Calu3 (cell line): ENCODE results near the gene ADGRV1. TPM values are rescaled to one million over a fixed set of nuclear protein-coding genes. Genes with fewer than 3 reads are reported as not detected.

Experiments used
- BruUV-seq: library from RNA; stranded (reverse); fragments of 400-500 nt; replicated peaks from 2 replicates; lab custom pipeline; 2021; lab: Mats Ljungman, UMichigan
- CTCF ChIA-PET: fragments of 300-600 bp; sonication (Branson Sonifier 250); formaldehyde crosslinking; loops from one replicate; lab custom pipeline; 2022; ENCODE audit warnings: antibody characterized with exemption; lab: Charles Lee
- DNase-seq: peaks from one replicate; pipeline ENCODE4 v3.0.0; 2022
- H3K27ac Mint-ChIP-seq: one replicate; pipeline ENCODE4 v1.8.0; 2022; ENCODE audit warnings: mixed read lengths; ENCODE audit not compliant: unreplicated experiment
- H3K27me3 Mint-ChIP-seq: one replicate; pipeline ENCODE4 v1.8.0; 2022; ENCODE audit warnings: mixed read lengths; ENCODE audit not compliant: unreplicated experiment
- H3K36me3 Mint-ChIP-seq: one replicate; pipeline ENCODE4 v1.8.0; 2022; ENCODE audit warnings: mild to moderate bottlenecking, moderate library complexity, mixed read lengths; ENCODE audit not compliant: insufficient read depth, unreplicated experiment
- H3K4me1 Mint-ChIP-seq: one replicate; pipeline ENCODE4 v1.8.0; 2022; ENCODE audit warnings: mild to moderate bottlenecking, low read depth, mixed read lengths; ENCODE audit not compliant: unreplicated experiment
- H3K4me3 Mint-ChIP-seq: one replicate; pipeline ENCODE4 v1.8.0; 2022; ENCODE audit warnings: mild to moderate bottlenecking, low read depth, moderate library complexity, mixed read lengths; ENCODE audit not compliant: unreplicated experiment
- H3K9me3 Mint-ChIP-seq: one replicate; pipeline ENCODE4 v1.8.0; 2022; ENCODE audit warnings: low read depth, mixed read lengths; ENCODE audit not compliant: unreplicated experiment
- intact Hi-C: fragments of 100-400 bp; cut with micrococcal nuclease; formaldehyde crosslinking; loops from one replicate; pipeline ENCODE4 v1.10.0; 2022; ENCODE audit not compliant: unreplicated experiment
- total RNA-seq: library from RNA; stranded (reverse); gene quantifications from 2 replicates; pipeline ENCODE4 v1.2.3, GENCODE V29; 2022
- TF ChIP-seq, protein P1 (sequence below): fragments of 200-600 bp; IDR thresholded peaks from one replicate; pipeline ENCODE4 v1.8.0; 2022; ENCODE audit warnings: antibody characterized with exemption; ENCODE audit not compliant: unreplicated experiment

The ADGRV1 gene
- total RNA-seq, 1 experiment from 2014 or later, result 1.8 TPM

DNA sequence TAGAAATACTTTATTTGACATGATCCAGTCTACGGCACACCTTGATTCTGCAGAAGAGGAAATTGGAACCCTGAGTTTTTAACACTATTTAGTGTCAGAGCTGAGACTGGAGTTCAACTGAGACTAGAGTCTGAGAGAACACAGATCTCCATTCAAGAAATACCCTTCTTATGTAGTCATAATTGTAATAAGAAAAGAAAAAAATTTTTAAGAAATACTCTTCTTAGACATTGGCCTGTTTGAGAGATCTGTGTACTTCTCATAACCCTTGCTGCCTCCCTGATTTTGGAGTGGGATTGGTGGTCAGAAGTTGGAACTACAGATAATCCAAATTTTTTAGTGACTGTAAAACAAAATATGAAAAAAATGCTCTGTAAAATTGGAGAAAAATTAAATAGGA is 571.2 kb downstream of the ADGRV1 start:
- H3K36me3 Mint-ChIP-seq, result no peaks in the 10 kb centered on the region
- H3K27ac Mint-ChIP-seq, result no peak overlapping the region
- DNase-seq, result no peak
- BruUV-seq, result no TSS peak
- TF ChIP-seq, protein P1, sequence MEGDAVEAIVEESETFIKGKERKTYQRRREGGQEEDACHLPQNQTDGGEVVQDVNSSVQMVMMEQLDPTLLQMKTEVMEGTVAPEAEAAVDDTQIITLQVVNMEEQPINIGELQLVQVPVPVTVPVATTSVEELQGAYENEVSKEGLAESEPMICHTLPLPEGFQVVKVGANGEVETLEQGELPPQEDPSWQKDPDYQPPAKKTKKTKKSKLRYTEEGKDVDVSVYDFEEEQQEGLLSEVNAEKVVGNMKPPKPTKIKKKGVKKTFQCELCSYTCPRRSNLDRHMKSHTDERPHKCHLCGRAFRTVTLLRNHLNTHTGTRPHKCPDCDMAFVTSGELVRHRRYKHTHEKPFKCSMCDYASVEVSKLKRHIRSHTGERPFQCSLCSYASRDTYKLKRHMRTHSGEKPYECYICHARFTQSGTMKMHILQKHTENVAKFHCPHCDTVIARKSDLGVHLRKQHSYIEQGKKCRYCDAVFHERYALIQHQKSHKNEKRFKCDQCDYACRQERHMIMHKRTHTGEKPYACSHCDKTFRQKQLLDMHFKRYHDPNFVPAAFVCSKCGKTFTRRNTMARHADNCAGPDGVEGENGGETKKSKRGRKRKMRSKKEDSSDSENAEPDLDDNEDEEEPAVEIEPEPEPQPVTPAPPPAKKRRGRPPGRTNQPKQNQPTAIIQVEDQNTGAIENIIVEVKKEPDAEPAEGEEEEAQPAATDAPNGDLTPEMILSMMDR, result no peak
- H3K4me3 Mint-ChIP-seq, result no peak overlapping the region
- H3K27me3 Mint-ChIP-seq, result no peaks in the 10 kb centered on the region
- H3K9me3 Mint-ChIP-seq, result peaks cover 4% of the 10 kb centered on the region
- intact Hi-C loops, result loop anchor here (2.0 kb wide), 1 partner anchor 33 kb away; no protein-coding TSS in a partner anchor
- peaks cover 68% of the 10 kb centered on the region for H3K4me1 Mint-ChIP-seq
- CTCF ChIA-PET, result no interaction called here

DNA sequence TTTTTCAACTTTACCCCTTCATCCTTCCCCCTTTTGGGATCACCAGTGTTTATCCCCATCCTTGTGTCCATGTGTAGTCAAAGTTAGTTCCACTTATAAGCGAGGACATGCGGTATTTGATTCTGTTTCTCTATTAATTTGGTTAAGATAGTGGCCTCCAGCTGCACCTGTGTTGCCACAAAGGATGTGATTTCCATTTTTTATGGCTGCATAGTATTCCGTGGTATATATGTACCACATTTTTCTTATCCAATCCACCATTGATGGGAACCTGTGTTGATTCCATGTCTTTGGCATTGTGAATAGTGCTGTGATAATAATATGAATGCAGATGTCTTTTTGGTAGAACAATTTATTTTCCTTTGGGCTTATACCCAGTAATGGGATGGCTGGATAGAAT is 572.2 kb downstream of the ADGRV1 start:
- H3K4me1 Mint-ChIP-seq, result peaks cover 70% of the 10 kb centered on the region
- no peak for DNase-seq
- H3K36me3 Mint-ChIP-seq, result no peaks in the 10 kb centered on the region
- peaks cover 4% of the 10 kb centered on the region for H3K9me3 Mint-ChIP-seq
- intact Hi-C loops, result no loop called here
- CTCF ChIA-PET, result no interaction called here
- no TSS peak for BruUV-seq
- no peaks in the 10 kb centered on the region for H3K27me3 Mint-ChIP-seq
- no peak overlapping the region for H3K27ac Mint-ChIP-seq
- TF ChIP-seq, protein P1, result no peak
- no peak overlapping the region for H3K4me3 Mint-ChIP-seq

GRCh38 chr5:91132550-91132949 is 574.0 kb downstream of the ADGRV1 start:
- H3K4me3 Mint-ChIP-seq, result peak overlapping the region; percentile 8
- TF ChIP-seq, protein P1, result no peak
- intact Hi-C loops, result no loop called here
- peaks cover 66% of the 10 kb centered on the region for H3K4me1 Mint-ChIP-seq
- H3K27ac Mint-ChIP-seq, result peak overlapping the region; percentile 77
- no peaks in the 10 kb centered on the region for H3K27me3 Mint-ChIP-seq
- peaks cover 4% of the 10 kb centered on the region for H3K9me3 Mint-ChIP-seq
- DNase-seq, result peak; percentile 54
- H3K36me3 Mint-ChIP-seq, result no peaks in the 10 kb centered on the region
- BruUV-seq, result no TSS peak
- CTCF ChIA-PET, result no interaction called here

DNA sequence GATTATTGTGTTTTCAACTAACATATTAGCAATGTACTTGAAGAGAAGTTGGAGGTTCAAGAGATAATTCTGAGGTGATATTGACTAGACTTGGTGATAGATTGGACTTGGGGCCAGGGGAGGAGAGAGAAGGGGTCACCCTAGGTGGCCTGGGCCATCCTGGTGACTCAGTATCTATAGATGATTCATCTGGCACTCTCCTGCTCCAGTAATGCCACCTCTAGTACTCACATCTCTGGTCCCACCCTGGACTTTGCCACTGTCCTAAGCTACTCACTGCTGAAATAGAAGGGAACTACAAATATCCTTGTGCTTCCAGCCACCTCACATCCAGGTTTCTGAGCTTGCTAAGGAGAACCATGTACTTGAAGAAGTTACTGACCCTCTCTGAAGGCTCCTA is 574.6 kb downstream of the ADGRV1 start:
- intact Hi-C loops, result no loop called here
- no TSS peak for BruUV-seq
- CTCF ChIA-PET, result interaction anchor here (0.5 kb wide), 1 partner anchor 157 kb away, joined by 3 read pairs; no protein-coding TSS in a partner anchor
- Mint-ChIP-seq H3K4me3 (no peak overlapping the region), H3K27me3 (no peaks in the 10 kb centered on the region), H3K4me1 (peaks cover 63% of the 10 kb centered on the region), H3K36me3 (no peaks in the 10 kb centered on the region), H3K27ac (peak overlapping the region; percentile 77), H3K9me3 (peaks cover 4% of the 10 kb centered on the region)
- DNase-seq, result no peak
- TF ChIP-seq, protein P1, result no peak
